Liver (tissue), 9 donors: ENCODE results near the gene CARD9. TPM values are rescaled to one million over a fixed set of nuclear protein-coding genes. Genes with fewer than 3 reads are reported as not detected.
A peak's percentile ranks its signal among the peaks of the same experiment; 100 is the strongest.

Experiments used
- DNase-seq: peaks from one replicate; pipeline ENCODE4 v3.0.0-alpha.2; 2017; ENCODE audit warnings: low spot score
- H3K27ac ChIP-seq, 2 donors: one replicate each; pipeline ENCODE4 v1.7.0; 2013; ENCODE audit warnings: inconsistent platforms in 2 of 2, low read length in 2 of 2, control low read depth in 1 of 2, low read depth in 1 of 2, mild to moderate bottlenecking in 1 of 2
- H3K27me3 ChIP-seq, 4 donors: one replicate each; pipeline versions ENCODE4 v1.6.1 to v1.7.0; 2013; ENCODE audit warnings: low read length in 3 of 4, inconsistent platforms in 1 of 4, mild to moderate bottlenecking in 1 of 4, moderate library complexity in 1 of 4; ENCODE audit not compliant: control insufficient read depth in 4 of 4, insufficient read depth in 4 of 4
- H3K36me3 ChIP-seq, 4 donors: one replicate each; pipeline versions ENCODE4 v1.6.1 to v1.7.0; 2013; ENCODE audit warnings: low read length in 3 of 4, mild to moderate bottlenecking in 3 of 4, low read depth in 1 of 4, moderate library complexity in 1 of 4; ENCODE audit not compliant: control insufficient read depth in 4 of 4, insufficient read depth in 3 of 4
- H3K4me1 ChIP-seq, 4 donors: one replicate each; pipeline versions ENCODE4 v1.6.1 to v1.7.0; 2013; ENCODE audit warnings: low read length in 3 of 4, mild to moderate bottlenecking in 3 of 4, moderate library complexity in 1 of 4; ENCODE audit not compliant: control insufficient read depth in 4 of 4, insufficient read depth in 4 of 4
- H3K4me3 ChIP-seq, 3 donors: one replicate each; pipeline versions ENCODE4 v1.6.1 to v1.7.0; 2013; ENCODE audit warnings: low read length in 3 of 3, control low read depth in 1 of 3, low read depth in 1 of 3, mild to moderate bottlenecking in 1 of 3
- H3K9ac ChIP-seq, 2 donors: one replicate each; pipeline ENCODE4 v1.7.0; 2013; ENCODE audit warnings: low read length in 2 of 2, mild to moderate bottlenecking in 2 of 2, moderate library complexity in 2 of 2, control low read depth in 1 of 2, low read depth in 1 of 2
- H3K9me3 ChIP-seq, 4 donors: one replicate each; pipeline versions ENCODE4 v1.6.1 to v1.7.0; 2013; ENCODE audit warnings: low read length in 3 of 4; ENCODE audit not compliant: control insufficient read depth in 4 of 4
- EGR1 ChIP-seq, 2 donors: IDR thresholded peaks; 2 replicates each; pipeline ENCODE4 v1.6.1; 2016 to 2018; ENCODE audit warnings: antibody characterized with exemption in 2 of 2, low read depth in 2 of 2
- FOXA1 ChIP-seq: IDR thresholded peaks from 2 replicates; pipeline ENCODE4 v1.6.1; 2016; ENCODE audit warnings: antibody characterized with exemption
- FOXA2 ChIP-seq: IDR thresholded peaks from 2 replicates; pipeline ENCODE4 v1.6.1; 2016; ENCODE audit warnings: antibody characterized with exemption
- GABPA ChIP-seq, 2 donors: IDR thresholded peaks in 1 of 2; conservative IDR thresholded peaks in 1 of 2; 2 replicates each; pipeline ENCODE4 v1.6.1; 2016; ENCODE audit warnings: antibody characterized with exemption in 2 of 2, mild to moderate bottlenecking in 1 of 2, moderate library complexity in 1 of 2
- HNF4A ChIP-seq, 2 donors: conservative IDR thresholded peaks; 2 replicates each; pipeline ENCODE4 v1.6.1; 2016; ENCODE audit warnings: antibody characterized with exemption in 2 of 2, mild to moderate bottlenecking in 2 of 2
- HNF4G ChIP-seq: IDR thresholded peaks from 2 replicates; pipeline ENCODE4 v1.6.1; 2016; ENCODE audit warnings: antibody characterized with exemption
- JUND ChIP-seq, 2 donors: IDR thresholded peaks; 2 replicates each; pipeline ENCODE4 v1.6.1; 2016; ENCODE audit warnings: antibody characterized with exemption in 2 of 2
- NR2F2 ChIP-seq: IDR thresholded peaks from 2 replicates; pipeline ENCODE4 v1.6.1; 2016; ENCODE audit warnings: antibody characterized with exemption
- RAD21 ChIP-seq, 2 donors: IDR thresholded peaks; 2 replicates each; pipeline ENCODE4 v1.6.1; 2016; ENCODE audit warnings: antibody characterized with exemption in 2 of 2, mild to moderate bottlenecking in 2 of 2
- RXRA ChIP-seq, 2 donors: IDR thresholded peaks; 2 replicates each; pipeline ENCODE4 v1.6.1; 2017 to 2018; ENCODE audit warnings: antibody characterized with exemption in 2 of 2, mild to moderate bottlenecking in 1 of 2
- SP1 ChIP-seq: IDR thresholded peaks from 2 replicates; pipeline ENCODE4 v1.6.1; 2018; ENCODE audit warnings: antibody characterized with exemption, mild to moderate bottlenecking
- TAF1 ChIP-seq: conservative IDR thresholded peaks from 2 replicates; pipeline ENCODE4 v1.6.1; 2016; ENCODE audit warnings: antibody characterized with exemption, mild to moderate bottlenecking
- YY1 ChIP-seq: IDR thresholded peaks from 2 replicates; pipeline ENCODE4 v1.6.1; 2016; ENCODE audit warnings: antibody characterized with exemption, mild to moderate bottlenecking
- WGBS: extraction: QIAGEN DNeasy Blood & Tissue Kit; methylation state at CpG from one replicate; pipeline ENCODE4 v1.1.7; 2013; 5-methylcytosine and 5-hydroxymethylcytosine counted together
- polyA plus RNA-seq, 2 donors: library from polyadenylated mRNA; stranded (reverse) in 1 of 2; unstranded in 1 of 2; fragments of 200-250 nt in 1 of 2; fragments of >200 nt in 1 of 2; fragmentation: Nextera tagmentation in 1 of 2; extraction: Ambion mirVana in 1 of 2; gene quantifications; one replicate each; pipeline versions ENCODE4 v1.2.1 to v1.2.3, GENCODE V29; 2013 to 2015
- total RNA-seq, 2 donors: library from RNA; depleted of rRNA; stranded (reverse); fragments of >200 nt; gene quantifications; one replicate each; pipeline ENCODE4 v1.2.3, GENCODE V29; 2014
- TF ChIP-seq, protein P1 (sequence below): IDR thresholded peaks from 2 replicates; pipeline ENCODE4 v1.6.1; 2016; ENCODE audit warnings: antibody characterized with exemption
- TF ChIP-seq, protein P2 (sequence below): IDR thresholded peaks from 2 replicates; pipeline ENCODE4 v1.6.1; 2016; ENCODE audit warnings: antibody characterized with exemption
- TF ChIP-seq, protein P3 (sequence below): fragments of 150-350 bp; IDR thresholded peaks from 2 replicates; pipeline ENCODE4 v1.5.1; 2017; ENCODE audit warnings: improper control_type of control experiment, low read depth, low read length; ENCODE audit not compliant: missing input control
- TF ChIP-seq, protein P4 (sequence below): IDR thresholded peaks from 2 replicates; pipeline ENCODE4 v1.6.1; 2016; ENCODE audit warnings: antibody characterized with exemption
- TF ChIP-seq, protein P5 (sequence below): IDR thresholded peaks from 2 replicates; pipeline ENCODE4 v1.6.1; 2016; ENCODE audit warnings: antibody characterized with exemption, mild to moderate bottlenecking
- donor health status: healthy.
- donor health status: healthy.
- donor health status: healthy.
- donor health status: healthy.
- donor health status: healthy.

Gene CARD9
- total and polyA plus RNA-seq, 4 donors: 0.25 to 5.3 (median 2.2) TPM

DNA sequence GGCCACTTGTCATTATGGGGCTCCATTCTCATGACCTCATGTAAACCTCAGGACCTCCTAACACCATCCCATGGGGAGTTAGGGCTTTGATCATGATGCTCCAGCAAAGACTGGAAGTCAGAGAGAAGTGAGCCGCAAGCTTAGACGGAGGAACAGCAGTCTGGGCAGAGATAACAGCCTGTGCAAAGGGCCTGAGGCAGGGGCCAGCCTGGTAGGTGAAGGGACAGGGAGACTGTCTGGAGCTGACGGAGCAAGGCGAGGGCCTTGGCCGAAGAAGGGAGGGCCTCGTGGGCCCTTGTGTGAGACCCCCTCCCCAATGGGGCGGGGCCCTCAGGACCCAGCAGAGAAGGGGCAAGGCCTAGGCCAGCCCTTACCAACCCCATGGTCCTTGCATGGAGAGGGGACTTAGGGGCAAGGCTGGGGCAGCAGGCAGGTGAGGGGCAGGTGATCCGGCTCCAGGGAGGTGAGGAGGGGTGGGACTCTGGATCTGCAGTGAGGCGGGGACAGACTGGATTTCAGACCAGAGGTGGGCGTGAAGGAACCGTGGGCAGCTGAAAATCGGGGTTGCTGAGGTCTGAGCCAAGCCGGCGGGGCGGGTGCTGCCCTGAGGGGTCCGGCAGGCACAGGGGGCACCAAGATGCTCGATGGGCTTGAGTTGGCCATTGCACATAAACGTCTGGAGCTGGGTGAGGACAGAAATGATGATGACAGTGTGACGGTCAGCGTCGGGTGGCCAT, 28.8 kb downstream of the CARD9 start:
- Histone ChIP-seq H3K9ac (no peak overlapping the region), H3K4me3 (no peak overlapping the region), H3K4me1 (peaks cover 0 to 11% (median 4%) of the 10 kb centered on the region in 4 donors), H3K27ac (peak overlapping the region in 1 of 2 donors; percentile 22), H3K27me3 (no peaks in the 10 kb centered on the region), H3K9me3 (no peaks in the 10 kb centered on the region), H3K36me3 (no peaks in the 10 kb centered on the region)
- no peak for DNase-seq
- 84% methylated on average over 21 of the region's 21 CpGs for WGBS
- TF ChIP-seq, protein P1, sequence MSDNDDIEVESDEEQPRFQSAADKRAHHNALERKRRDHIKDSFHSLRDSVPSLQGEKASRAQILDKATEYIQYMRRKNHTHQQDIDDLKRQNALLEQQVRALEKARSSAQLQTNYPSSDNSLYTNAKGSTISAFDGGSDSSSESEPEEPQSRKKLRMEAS: no peak
- TF ChIP-seq NR2F2 (no peak), FOXA1 (no peak)

DNA sequence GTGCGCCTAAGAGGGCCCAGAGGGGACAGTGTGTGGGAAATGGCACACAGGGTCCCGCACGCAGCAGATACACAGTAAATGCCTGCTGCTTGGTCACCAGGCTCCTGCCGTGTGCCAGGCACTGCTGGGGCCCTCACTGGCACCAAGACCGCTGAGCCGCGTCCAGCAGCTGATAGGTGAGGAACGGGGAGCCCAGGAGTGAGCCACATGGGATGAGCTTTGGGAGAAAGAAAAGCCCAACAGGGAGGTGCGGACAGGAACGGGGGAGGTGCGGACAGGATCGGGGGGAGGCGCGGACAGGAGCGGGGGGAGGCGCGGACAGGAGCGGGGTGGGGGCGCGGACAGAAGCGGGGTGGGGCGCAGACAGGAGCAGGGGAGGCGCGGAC, 29.6 kb downstream of the CARD9 start:
- DNase-seq: no peak
- Histone ChIP-seq H3K9me3 (no peaks in the 10 kb centered on the region), H3K4me1 (peaks cover 0 to 11% (median 6%) of the 10 kb centered on the region in 4 donors), H3K9ac (no peak overlapping the region), H3K4me3 (no peak overlapping the region), H3K27ac (no peak overlapping the region), H3K36me3 (no peaks in the 10 kb centered on the region), H3K27me3 (no peaks in the 10 kb centered on the region)
- WGBS: 95% methylated on average over 24 of the region's 24 CpGs
- TF ChIP-seq JUND (IDR thresholded peaks at IDR 0.05) (no peak), YY1 (no peak), GABPA (IDR thresholded peaks at IDR 0.05 in 1 of 2, conservative IDR thresholded peaks at IDR 0.05 in 1 of 2) (no peak), NR2F2 (no peak), HNF4G (no peak), SP1 (no peak), FOXA2 (no peak), EGR1 (IDR thresholded peaks at IDR 0.05; ENCODE audit: low read depth in 2 of 2) (no peak), TAF1 (no peak), RAD21 (IDR thresholded peaks at IDR 0.05) (no peak), RXRA (IDR thresholded peaks at IDR 0.05) (no peak), HNF4A (conservative IDR thresholded peaks at IDR 0.05) (no peak), FOXA1 (no peak)
- TF ChIP-seq, protein P2, sequence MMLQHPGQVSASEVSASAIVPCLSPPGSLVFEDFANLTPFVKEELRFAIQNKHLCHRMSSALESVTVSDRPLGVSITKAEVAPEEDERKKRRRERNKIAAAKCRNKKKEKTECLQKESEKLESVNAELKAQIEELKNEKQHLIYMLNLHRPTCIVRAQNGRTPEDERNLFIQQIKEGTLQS: no peak
- TF ChIP-seq, protein P3, sequence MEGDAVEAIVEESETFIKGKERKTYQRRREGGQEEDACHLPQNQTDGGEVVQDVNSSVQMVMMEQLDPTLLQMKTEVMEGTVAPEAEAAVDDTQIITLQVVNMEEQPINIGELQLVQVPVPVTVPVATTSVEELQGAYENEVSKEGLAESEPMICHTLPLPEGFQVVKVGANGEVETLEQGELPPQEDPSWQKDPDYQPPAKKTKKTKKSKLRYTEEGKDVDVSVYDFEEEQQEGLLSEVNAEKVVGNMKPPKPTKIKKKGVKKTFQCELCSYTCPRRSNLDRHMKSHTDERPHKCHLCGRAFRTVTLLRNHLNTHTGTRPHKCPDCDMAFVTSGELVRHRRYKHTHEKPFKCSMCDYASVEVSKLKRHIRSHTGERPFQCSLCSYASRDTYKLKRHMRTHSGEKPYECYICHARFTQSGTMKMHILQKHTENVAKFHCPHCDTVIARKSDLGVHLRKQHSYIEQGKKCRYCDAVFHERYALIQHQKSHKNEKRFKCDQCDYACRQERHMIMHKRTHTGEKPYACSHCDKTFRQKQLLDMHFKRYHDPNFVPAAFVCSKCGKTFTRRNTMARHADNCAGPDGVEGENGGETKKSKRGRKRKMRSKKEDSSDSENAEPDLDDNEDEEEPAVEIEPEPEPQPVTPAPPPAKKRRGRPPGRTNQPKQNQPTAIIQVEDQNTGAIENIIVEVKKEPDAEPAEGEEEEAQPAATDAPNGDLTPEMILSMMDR: no peak
- TF ChIP-seq, protein P1: no peak
- TF ChIP-seq, protein P4, sequence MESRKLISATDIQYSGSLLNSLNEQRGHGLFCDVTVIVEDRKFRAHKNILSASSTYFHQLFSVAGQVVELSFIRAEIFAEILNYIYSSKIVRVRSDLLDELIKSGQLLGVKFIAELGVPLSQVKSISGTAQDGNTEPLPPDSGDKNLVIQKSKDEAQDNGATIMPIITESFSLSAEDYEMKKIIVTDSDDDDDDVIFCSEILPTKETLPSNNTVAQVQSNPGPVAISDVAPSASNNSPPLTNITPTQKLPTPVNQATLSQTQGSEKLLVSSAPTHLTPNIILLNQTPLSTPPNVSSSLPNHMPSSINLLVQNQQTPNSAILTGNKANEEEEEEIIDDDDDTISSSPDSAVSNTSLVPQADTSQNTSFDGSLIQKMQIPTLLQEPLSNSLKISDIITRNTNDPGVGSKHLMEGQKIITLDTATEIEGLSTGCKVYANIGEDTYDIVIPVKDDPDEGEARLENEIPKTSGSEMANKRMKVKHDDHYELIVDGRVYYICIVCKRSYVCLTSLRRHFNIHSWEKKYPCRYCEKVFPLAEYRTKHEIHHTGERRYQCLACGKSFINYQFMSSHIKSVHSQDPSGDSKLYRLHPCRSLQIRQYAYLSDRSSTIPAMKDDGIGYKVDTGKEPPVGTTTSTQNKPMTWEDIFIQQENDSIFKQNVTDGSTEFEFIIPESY: no peak
- TF ChIP-seq, protein P5, sequence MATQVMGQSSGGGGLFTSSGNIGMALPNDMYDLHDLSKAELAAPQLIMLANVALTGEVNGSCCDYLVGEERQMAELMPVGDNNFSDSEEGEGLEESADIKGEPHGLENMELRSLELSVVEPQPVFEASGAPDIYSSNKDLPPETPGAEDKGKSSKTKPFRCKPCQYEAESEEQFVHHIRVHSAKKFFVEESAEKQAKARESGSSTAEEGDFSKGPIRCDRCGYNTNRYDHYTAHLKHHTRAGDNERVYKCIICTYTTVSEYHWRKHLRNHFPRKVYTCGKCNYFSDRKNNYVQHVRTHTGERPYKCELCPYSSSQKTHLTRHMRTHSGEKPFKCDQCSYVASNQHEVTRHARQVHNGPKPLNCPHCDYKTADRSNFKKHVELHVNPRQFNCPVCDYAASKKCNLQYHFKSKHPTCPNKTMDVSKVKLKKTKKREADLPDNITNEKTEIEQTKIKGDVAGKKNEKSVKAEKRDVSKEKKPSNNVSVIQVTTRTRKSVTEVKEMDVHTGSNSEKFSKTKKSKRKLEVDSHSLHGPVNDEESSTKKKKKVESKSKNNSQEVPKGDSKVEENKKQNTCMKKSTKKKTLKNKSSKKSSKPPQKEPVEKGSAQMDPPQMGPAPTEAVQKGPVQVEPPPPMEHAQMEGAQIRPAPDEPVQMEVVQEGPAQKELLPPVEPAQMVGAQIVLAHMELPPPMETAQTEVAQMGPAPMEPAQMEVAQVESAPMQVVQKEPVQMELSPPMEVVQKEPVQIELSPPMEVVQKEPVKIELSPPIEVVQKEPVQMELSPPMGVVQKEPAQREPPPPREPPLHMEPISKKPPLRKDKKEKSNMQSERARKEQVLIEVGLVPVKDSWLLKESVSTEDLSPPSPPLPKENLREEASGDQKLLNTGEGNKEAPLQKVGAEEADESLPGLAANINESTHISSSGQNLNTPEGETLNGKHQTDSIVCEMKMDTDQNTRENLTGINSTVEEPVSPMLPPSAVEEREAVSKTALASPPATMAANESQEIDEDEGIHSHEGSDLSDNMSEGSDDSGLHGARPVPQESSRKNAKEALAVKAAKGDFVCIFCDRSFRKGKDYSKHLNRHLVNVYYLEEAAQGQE: no peak
